GM06990 (cell line): ENCODE data around the gene DNAH17.

Experiments
- DNase-seq: peaks from one replicate; pipeline ENCODE4 v3.0.0-alpha.2; 2011; ENCODE audit not compliant: insufficient read length; ENCODE audit errors: extremely low read depth
- H3K27me3 ChIP-seq: replicated peaks from 2 replicates; pipeline ENCODE4 v1.6.0; 2011; ENCODE audit warnings: low read length; ENCODE audit not compliant: control insufficient read depth, insufficient read depth
- H3K36me3 ChIP-seq: 2 replicates; pipeline ENCODE4 v1.5.1; 2011; ENCODE audit warnings: low read length; ENCODE audit not compliant: control insufficient read depth, insufficient read depth
- H3K4me3 ChIP-seq: replicated peaks from 2 replicates; pipeline ENCODE4 v1.5.1; 2011; ENCODE audit warnings: low read depth, mild to moderate bottlenecking, control low read depth, low read length
- TF ChIP-seq, protein P1 (sequence below): IDR thresholded peaks from 2 replicates; pipeline ENCODE4 v1.5.1; 2011; ENCODE audit warnings: low read length, control low read depth, mild to moderate bottlenecking, inconsistent platforms; ENCODE audit not compliant: insufficient read depth, poor library complexity, severe bottlenecking

Gene DNAH17

DNA sequence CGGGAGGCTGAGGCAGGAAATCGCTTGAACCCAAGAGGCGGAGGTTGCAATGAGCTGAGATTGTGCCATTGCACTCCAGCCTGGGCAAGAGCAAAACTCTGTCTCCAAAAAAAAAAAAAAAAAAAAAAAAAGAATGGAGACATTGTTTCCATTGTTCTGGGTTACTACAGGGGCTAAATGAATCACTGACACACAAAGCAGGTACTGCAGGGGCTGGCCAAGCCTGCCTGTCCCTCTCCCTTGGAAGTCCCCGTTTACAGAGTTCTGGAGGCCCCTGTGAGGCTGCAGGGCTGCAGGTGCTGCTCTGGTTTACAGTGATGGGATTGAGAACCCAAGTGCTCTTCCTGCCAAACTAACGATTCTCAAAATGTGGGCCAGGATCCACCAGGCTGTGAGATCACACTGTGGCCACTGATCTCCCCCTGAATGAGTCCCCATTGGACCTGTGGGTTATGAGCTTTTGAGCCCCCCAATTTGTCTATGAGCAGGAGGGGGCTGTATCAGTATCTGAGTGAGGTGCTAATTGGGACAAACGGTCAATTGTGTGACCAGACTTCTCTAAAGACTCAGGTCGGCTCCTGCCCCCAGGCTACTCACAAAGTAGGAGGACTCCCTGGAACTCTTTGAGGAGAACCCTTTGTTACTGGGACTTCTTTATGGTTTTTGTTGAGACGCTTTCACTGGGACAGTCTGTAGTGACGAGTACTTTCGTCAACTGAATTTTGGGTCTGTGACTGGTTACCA is 39.0 kb downstream of the DNAH17 start:
- DNase-seq, result no peak
- no peaks in the 10 kb centered on the region; the same call in 1 of the 2 replicates for H3K27me3 ChIP-seq

GRCh38 chr17:78537217-78537860 is 39.9 kb downstream of the DNAH17 start:
- Histone ChIP-seq H3K4me3 (no peak overlapping the region), H3K36me3 (no peaks in the 10 kb centered on the region), H3K27me3 (no peaks in the 10 kb centered on the region; the same call in 1 of the 2 replicates)
- DNase-seq, result no peak
- TF ChIP-seq, protein P1, sequence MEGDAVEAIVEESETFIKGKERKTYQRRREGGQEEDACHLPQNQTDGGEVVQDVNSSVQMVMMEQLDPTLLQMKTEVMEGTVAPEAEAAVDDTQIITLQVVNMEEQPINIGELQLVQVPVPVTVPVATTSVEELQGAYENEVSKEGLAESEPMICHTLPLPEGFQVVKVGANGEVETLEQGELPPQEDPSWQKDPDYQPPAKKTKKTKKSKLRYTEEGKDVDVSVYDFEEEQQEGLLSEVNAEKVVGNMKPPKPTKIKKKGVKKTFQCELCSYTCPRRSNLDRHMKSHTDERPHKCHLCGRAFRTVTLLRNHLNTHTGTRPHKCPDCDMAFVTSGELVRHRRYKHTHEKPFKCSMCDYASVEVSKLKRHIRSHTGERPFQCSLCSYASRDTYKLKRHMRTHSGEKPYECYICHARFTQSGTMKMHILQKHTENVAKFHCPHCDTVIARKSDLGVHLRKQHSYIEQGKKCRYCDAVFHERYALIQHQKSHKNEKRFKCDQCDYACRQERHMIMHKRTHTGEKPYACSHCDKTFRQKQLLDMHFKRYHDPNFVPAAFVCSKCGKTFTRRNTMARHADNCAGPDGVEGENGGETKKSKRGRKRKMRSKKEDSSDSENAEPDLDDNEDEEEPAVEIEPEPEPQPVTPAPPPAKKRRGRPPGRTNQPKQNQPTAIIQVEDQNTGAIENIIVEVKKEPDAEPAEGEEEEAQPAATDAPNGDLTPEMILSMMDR, result no peak

More for the DNA sequence above, 39.0 kb downstream of the DNAH17 start:
- TF ChIP-seq, protein P1, result no peak
- no peaks in the 10 kb centered on the region for H3K36me3 ChIP-seq
- H3K4me3 ChIP-seq, result no peak overlapping the region

DNA sequence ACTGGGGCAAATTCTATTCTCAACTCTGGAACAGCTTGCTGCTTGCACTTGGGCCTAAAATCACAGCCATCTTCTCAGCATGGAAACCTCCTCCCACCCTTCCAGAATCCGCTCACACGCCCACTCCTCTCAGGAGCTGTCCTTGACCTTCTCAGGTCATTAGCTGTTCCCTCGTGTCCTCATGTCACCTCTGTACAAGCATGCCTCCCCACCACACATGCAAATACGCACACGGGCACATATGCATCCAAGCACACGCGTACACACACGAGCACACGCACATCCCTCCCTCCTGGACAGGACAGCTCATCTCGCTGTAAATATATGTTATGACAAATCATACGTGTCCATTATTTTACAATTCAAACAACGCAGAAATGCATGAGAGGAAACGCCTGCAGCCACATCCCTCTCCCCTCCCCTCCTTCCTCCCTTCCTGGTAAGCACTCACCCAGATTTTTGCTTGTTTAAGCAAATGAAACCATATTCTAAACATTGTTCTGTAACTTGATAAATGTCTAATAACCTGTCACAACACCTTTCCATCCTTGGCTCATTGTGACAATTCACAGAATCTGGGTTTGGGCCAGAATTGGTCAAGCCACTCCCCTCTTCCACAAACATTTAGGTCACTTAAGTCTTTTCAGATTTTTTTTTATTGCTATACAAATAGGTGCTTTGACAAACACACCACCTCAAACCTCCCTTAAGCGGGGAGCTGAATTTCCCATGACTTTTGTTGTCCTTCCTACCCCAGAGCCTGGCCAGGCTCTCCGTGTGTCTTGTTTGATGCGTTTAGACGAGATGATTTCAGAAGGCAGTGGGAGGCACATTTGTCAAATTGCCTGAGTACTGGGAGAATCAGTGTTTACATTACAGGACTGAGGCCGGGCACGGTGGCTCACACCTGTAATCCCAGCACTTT is 41.7 kb downstream of the DNAH17 start:
- TF ChIP-seq, protein P1, result no peak
- Histone ChIP-seq H3K36me3 (no peaks in the 10 kb centered on the region), H3K4me3 (no peak overlapping the region), H3K27me3 (no peaks in the 10 kb centered on the region; the same call in 1 of the 2 replicates)
- DNase-seq, result no peak

GRCh38 chr17:78534492-78535272 is 42.5 kb downstream of the DNAH17 start:
- TF ChIP-seq, protein P1, result no peak
- H3K36me3 ChIP-seq, result no peaks in the 10 kb centered on the region
- DNase-seq, result no peak
- H3K27me3 ChIP-seq, result no peaks in the 10 kb centered on the region; the same call in 1 of the 2 replicates
- no peak overlapping the region for H3K4me3 ChIP-seq
